ENCODE measurements around the gene GPHB5. TPM values are rescaled to one million over a fixed set of nuclear protein-coding genes. Genes with fewer than 3 reads are reported as not detected.
"Not testable (repeated sequence)": the region's sequence is repeated elsewhere in the genome, so short reads cannot be mapped to it uniquely, and the experiment has no call there.

Gene GPHB5
- total and polyA plus RNA-seq, 9 of the 15 experiments (the other 6 are each of a cell fraction or from before 2014, with no cell fraction given) = not detected

GRCh38 chr14:63308723-63309317 is 9.9 kb downstream of the GPHB5 start:
- H3K9me1 ChIP-seq (ENCODE audit: control insufficient read depth, insufficient read depth, low read length) = no peaks in the 10 kb centered on the region
- in situ Hi-C loops (cut with MboI) = no loop called here
- no peak for TF ChIP-seq SNIP1 (IDR thresholded peaks at IDR 0.05; ENCODE audit: low read depth)
- TF ChIP-seq RAD21 (CRISPR knock-in tag; conservative IDR thresholded peaks at IDR 0.05 in 1 of 2, IDR thresholded peaks at IDR 0.05 in 1 of 2) = peak in 1 of 2 experiments; percentile 32; a peak in 2 of 4 replicates
- peak; percentile 28 to 51 (median 40); a peak in 5 of 6 replicates for TF ChIP-seq CTCF (IDR thresholded peaks at IDR 0.05 in 2 of 3, conservative IDR thresholded peaks at IDR 0.05 in 1 of 3; ENCODE audit: insufficient read depth in 2 of 3, low read depth in 1 of 3, low read length in 3 of 3)
- CTCF ChIA-PET (ENCODE audit: low intra/inter-chr PET ratio) = no interaction called here
- no peaks in the 10 kb centered on the region; a peak in 2 of 5 replicates for H3K27me3 ChIP-seq (ENCODE audit: control insufficient read depth in 2 of 2, insufficient read depth in 2 of 2, low read length in 2 of 2)
- no peaks in the 10 kb centered on the region for H4K20me1 ChIP-seq (replicated peaks; ENCODE audit: control insufficient read depth, insufficient read depth, low read length)
- H3K4me3 ChIP-seq = no peak overlapping the region
- no peaks in the 10 kb centered on the region for H3K79me2 ChIP-seq (ENCODE audit: control insufficient read depth, insufficient read depth, low read length)
- no TSS peak for BruUV-seq (replicated peaks)
- intact Hi-C loops (cut with micrococcal nuclease) = no loop called here
- no peak overlapping the region for H3K4me2 ChIP-seq (ENCODE audit: insufficient read depth, low read length)
- no peak overlapping the region for H2AFZ ChIP-seq (ENCODE audit: low read depth, low read length)
- POLR2A ChIA-PET = no interaction called here
- FAIRE-seq = no peak
- WGBS (ENCODE audit: insufficient coverage, low coverage, missing lambda C conversion rate) = 0% methylated on average over 6 of the region's 7 CpGs
- no peaks in the 10 kb centered on the region for H3K4me1 ChIP-seq (replicated peaks in 1 of 2; ENCODE audit: control insufficient read depth in 2 of 2, insufficient read depth in 2 of 2, low read length in 2 of 2)
- no peaks in the 10 kb centered on the region for H3K36me3 ChIP-seq (ENCODE audit: control insufficient read depth, insufficient read depth, low read length)
- H3K9ac ChIP-seq (ENCODE audit: insufficient read depth in 1 of 2, low read depth in 2 of 2, low read length in 2 of 2) = no peak overlapping the region
- no peak overlapping the region for H3K27ac ChIP-seq (ENCODE audit: extremely low read depth, low read depth, low read length)
- DNase-seq (ENCODE audit: extremely low read depth in 1 of 4, low spot score in 3 of 4) = peak; percentile 6 to 20 (median 9)
- H3K9me3 ChIP-seq (replicated peaks; ENCODE audit: control insufficient read depth, insufficient read depth, low read depth, low read length) = no peaks in the 10 kb centered on the region
- peak; percentile 54; the same call in 2 of the 3 replicates for ATAC-seq

GRCh38 chr14:63304429-63304828 is 14.3 kb downstream of the GPHB5 start:
- H3K4me3 ChIP-seq; H3K27me3 ChIP-seq (ENCODE audit: control insufficient read depth in 2 of 2, insufficient read depth in 2 of 2, low read length in 2 of 2); H3K79me2 ChIP-seq (ENCODE audit: control insufficient read depth, insufficient read depth, low read length); H3K4me2 ChIP-seq (ENCODE audit: insufficient read depth, low read length); H2AFZ ChIP-seq (ENCODE audit: low read depth, low read length); H4K20me1 ChIP-seq (replicated peaks; ENCODE audit: control insufficient read depth, insufficient read depth, low read length); ATAC-seq; POLR2A ChIA-PET; H3K27ac ChIP-seq (ENCODE audit: extremely low read depth, low read depth, low read length); H3K9me3 ChIP-seq (replicated peaks; ENCODE audit: control insufficient read depth, insufficient read depth, low read depth, low read length); BruUV-seq (replicated peaks); CTCF ChIA-PET (ENCODE audit: low intra/inter-chr PET ratio); DNase-seq (ENCODE audit: extremely low read depth in 1 of 4, low spot score in 3 of 4); FAIRE-seq; intact Hi-C loops (cut with micrococcal nuclease); H3K9me1 ChIP-seq (ENCODE audit: control insufficient read depth, insufficient read depth, low read length); in situ Hi-C loops (cut with MboI); H3K36me3 ChIP-seq (ENCODE audit: control insufficient read depth, insufficient read depth, low read length); H3K4me1 ChIP-seq (replicated peaks in 1 of 2; ENCODE audit: control insufficient read depth in 2 of 2, insufficient read depth in 2 of 2, low read length in 2 of 2); H3K9ac ChIP-seq (ENCODE audit: insufficient read depth in 1 of 2, low read depth in 2 of 2, low read length in 2 of 2): not testable (repeated sequence)
- WGBS (ENCODE audit: insufficient coverage, low coverage, missing lambda C conversion rate) = 0% methylated on average over 5 of the region's 5 CpGs

Data from K562 (cell line).